ENCODE data around the gene LRRC8A.

Gene LRRC8A

DNA sequence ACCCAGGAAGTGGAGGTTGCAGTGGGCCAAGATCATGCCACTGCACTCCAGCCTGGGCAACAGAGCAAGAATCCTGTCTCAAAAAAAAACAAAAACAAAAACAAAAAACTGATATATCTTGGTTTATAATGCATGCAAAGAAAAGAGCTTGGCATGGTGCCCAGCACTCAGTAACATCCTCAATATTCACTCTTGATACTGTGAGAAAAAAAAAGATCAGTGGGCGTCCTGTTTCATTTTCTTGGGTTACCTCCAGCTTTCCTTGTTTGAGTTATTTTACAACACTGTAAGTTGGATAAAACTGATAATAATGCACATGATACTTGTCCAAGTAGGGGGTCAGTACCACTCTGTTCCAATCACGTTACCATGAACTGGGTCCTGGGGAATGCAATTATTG, 46.7 kb downstream of the LRRC8A start:
- TF ChIP-seq, protein P1, sequence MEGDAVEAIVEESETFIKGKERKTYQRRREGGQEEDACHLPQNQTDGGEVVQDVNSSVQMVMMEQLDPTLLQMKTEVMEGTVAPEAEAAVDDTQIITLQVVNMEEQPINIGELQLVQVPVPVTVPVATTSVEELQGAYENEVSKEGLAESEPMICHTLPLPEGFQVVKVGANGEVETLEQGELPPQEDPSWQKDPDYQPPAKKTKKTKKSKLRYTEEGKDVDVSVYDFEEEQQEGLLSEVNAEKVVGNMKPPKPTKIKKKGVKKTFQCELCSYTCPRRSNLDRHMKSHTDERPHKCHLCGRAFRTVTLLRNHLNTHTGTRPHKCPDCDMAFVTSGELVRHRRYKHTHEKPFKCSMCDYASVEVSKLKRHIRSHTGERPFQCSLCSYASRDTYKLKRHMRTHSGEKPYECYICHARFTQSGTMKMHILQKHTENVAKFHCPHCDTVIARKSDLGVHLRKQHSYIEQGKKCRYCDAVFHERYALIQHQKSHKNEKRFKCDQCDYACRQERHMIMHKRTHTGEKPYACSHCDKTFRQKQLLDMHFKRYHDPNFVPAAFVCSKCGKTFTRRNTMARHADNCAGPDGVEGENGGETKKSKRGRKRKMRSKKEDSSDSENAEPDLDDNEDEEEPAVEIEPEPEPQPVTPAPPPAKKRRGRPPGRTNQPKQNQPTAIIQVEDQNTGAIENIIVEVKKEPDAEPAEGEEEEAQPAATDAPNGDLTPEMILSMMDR (IDR thresholded peaks at IDR 0.05; ENCODE audit: low read depth, low read length) = no peak
- no peak overlapping the region for H3K4me3 ChIP-seq (ENCODE audit: low read depth, low read length)

DNA sequence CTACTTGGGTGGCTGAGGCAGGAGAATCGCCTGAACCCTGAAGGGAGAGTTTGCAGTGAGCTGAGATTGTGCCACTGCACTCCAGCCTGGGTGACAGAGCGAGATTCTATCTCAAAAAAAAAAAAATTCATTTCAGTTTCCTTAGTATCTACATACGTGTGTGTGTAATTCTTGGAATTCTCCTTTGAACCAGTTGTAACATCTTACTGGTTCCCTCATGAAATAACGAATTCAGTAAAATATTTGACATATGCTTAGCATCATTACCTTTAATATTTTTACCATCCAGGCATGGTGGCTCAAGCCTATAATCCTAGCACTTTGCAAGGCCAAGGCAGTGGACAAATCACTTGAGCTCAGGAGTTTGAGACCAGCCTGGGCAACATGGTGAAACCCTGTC, 47.6 kb downstream of the LRRC8A start:
- no peak overlapping the region for H3K4me3 ChIP-seq (ENCODE audit: low read depth, low read length)
- TF ChIP-seq, protein P1 (IDR thresholded peaks at IDR 0.05; ENCODE audit: low read depth, low read length) = no peak

DNA sequence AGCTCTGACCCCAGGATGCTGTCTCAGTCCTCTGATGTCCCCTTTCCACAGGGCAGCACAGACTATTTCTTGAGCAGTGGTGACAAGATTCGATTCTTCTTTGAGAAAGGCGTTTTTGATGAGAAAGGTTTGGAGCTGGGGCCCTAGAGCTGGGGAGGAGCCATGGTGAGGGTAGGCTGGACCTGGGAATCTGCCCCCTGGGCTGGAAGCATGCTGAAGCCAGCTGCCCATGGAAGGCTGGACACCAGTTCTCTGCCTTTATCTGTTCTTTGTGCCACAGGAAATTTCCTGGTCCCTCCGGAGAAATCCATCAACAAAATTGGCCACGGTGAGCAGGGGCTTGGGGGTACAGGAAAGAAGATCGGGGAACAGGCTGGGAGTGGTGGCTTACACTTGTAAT, 51.8 kb downstream of the LRRC8A start:
- TF ChIP-seq, protein P1 (IDR thresholded peaks at IDR 0.05; ENCODE audit: low read depth, low read length) = no peak
- no peak overlapping the region for H3K4me3 ChIP-seq (ENCODE audit: low read depth, low read length)

DNA sequence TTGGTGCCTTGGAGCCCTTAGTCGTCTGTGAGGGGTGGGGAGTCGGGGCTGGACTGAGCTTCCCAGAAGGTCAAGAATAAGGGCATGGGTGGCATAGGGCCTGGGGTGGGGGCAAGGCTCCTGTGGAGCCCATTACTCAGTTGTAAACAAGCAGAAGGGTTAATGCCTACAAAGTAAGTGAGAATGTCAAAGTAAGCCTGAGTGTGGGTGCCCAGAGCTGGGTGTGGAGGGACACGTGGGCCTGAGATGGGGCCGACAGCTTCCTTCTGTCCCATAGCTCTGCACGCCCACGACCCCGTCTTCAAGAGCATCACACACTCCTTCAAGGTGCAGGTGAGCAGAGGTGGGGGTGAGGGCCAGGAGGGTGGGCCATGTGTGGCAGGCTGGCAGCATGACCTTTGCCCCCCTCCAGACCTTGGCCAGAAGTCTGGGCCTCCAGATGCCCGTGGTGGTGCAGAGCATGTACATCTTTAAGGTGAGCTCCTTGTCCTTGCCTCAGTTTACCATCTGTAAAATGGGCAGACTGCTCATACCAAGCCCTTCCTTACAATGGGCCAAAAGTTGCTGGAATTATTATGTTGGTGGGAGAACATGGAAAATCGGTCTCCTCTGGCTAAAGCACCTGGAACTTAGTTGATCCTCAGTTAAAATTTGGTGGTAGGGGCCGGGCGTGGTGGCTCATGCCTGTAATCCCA, 54.4 kb downstream of the LRRC8A start:
- H3K4me3 ChIP-seq (ENCODE audit: low read depth, low read length) = no peak overlapping the region
- TF ChIP-seq, protein P1 (IDR thresholded peaks at IDR 0.05; ENCODE audit: low read depth, low read length) = no peak

DNA sequence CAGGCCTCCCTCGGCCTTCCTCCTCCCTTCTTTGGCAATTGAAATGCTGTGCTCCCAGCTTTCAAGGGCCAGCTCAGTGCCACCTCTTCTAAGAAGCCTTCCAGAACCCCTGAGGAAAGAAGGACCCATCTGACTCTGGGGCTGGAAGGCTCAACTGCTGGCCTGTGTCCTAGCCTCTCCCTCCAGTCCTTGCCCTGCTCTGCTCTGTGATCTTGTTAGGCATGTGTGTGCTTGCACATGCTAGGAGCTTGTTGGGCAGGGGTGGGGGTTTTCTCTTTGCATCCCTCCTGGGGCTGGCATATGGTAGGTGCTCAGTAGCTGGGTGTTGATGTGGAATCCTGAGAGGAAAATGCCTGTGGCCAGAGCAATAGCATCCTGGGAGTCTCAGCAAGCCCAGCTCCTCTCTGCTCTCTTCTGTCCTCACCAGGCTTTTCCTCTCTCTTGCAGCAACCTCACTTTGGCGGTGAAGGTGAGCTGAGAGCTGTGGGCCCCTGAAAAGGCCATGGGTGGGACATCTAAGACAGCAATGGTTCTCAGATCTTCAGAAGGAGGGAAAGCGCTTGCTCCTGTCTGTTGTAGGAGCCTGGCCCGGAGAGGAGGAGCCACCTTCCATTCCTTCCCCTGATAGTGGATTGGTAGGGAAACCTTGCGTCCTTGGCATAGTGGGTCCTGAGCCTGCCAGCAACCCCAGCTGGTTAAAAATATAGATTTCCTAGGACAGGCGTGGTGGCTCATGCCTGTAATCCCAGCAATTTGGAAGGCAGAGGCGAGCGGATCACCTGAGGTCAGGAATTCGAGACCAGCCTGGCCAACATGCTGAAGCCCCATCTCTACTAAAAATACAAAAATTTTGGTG, 55.6 kb downstream of the LRRC8A start:
- TF ChIP-seq, protein P1 (IDR thresholded peaks at IDR 0.05; ENCODE audit: low read depth, low read length) = no peak
- H3K4me3 ChIP-seq (ENCODE audit: low read depth, low read length) = no peak overlapping the region

DNA sequence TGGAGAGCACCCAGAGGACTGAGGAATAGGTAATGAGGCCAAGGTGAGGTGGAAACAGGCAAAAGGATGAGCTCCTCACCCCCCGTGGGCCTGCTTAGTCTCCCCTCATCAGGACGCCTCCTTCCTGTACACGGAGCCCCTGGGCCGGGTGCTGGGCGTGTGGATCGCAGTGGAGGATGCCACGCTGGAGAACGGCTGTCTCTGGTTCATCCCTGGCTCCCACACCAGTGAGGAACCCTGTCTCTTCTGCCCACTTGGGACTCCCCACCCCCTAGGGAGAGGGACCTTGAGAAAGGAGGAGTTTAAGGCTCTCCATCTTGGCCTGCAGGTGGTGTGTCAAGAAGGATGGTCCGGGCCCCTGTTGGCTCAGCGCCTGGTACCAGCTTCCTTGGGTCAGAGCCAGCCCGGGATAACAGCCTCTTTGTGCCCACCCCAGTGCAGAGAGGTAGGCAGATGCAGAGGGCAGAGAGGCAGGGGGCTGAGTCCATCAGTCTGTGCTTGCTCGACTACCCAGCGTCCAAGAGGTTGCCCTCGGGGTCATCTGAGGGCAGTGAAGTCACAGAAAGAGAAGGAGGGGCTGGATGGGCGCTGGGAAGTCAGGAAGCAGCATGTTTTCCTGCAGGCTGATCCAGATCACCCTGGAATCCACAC, 58.5 kb downstream of the LRRC8A start:
- no peak overlapping the region for H3K4me3 ChIP-seq (ENCODE audit: low read depth, low read length)
- TF ChIP-seq, protein P1 (IDR thresholded peaks at IDR 0.05; ENCODE audit: low read depth, low read length) = no peak

All from WI38 (cell line).